ENCODE results near the gene MRPL47.

The MRPL47 gene

DNA sequence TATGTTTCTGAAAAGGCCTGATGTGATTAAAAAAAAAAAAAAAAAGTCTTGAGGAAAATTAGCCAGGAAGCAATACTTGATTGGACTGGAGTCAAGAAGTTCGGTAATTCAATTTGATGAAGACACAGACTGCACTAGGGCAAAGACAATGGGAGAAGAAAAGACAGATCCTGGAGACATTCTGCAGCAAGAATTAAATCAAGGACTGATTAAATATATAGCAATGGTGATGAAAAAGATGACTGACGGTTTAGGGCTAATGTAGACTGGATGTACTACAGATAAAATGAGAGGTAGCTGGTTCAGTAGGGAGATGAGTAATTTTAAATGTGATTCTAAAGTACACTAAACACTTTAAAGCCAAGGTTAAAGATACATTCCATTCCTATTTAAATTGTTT is 13.8 kb downstream of the MRPL47 start:
- no peak for DNase-seq

DNA sequence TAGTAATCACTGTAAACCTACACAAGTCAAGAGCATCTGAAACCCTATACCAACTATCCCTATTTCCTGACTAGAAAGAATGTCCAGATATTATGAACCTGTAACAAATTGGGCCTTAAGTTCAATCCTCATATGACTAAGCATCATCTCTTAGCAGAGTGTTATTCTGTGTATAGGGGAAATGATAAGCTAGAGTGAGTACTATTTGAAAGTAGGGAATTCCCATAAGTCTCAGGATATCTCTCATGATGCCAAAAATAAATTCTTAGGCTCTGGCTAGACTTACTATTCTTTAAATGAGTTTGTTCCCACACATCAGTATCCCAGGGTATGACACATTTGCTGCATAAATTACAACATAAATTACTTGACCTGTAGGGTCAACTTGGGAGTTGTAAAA is 15.3 kb downstream of the MRPL47 start:
- DNase-seq: no peak

DNA sequence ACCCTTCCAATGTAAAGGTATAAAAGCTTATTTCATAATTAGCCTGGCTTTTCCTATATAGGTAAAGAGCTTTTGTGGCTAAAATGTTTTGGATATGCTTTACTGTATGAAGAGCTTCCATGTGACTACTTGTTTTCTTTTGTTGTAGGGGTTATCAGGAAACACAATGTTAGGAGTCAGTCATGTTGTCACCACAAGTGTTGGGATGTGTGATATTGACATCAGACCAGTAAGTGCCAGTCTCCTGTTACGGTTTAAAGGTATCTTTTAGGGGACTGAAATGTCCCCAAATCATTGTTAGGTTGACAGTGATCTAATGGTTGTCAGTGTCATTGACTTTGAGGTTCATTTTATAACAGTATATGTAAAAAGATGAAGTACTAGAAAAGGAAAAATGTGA is 23.4 kb downstream of the MRPL47 start:
- DNase-seq: no peak

DNA sequence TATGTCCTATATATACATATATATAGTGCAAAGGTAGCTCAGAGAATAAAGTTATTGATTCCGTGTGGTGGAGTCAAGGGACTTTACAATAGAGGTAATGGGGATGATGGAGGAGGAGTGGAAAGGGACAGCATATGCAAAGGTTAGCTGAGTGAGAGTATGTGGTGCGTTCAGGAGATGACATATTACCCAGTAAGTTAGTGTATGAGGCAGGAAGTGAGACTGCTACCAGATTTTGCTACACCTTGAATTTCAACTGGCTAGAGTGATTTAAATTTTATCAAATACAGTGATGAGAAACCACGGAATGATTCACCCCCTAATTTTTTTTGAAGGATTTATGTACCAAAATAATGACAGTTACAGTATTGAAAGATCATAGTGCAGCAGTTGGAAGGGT is 38.9 kb downstream of the MRPL47 start:
- no peak for DNase-seq

DNA sequence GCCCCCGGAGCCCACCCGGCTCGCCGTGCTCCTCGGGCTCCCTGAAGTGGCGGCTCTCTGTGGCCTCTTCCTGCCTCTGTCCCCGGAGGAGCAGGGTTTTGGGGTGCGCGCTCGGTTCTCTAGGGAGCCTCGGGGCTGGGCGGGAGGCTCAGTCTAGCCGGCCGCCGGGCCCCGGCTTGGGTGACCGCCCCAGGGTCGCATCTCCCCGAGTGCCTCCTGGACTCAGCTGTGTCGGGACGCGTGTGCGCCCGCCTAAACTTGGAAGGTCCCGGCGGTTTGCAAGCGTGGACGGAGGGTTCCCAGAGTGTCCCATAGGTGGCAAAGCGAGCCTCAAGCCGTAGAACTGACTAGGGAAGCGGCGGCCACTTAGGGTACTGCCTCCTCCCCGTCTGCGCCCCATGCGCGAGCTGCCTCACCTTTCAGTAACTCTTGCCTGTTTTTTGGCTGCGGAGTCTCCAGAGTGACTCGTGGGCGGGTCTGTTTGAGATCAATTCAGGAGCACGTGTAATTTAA is 41.1 kb downstream of the MRPL47 start:
- DNase-seq: peak; percentile 63

DNA sequence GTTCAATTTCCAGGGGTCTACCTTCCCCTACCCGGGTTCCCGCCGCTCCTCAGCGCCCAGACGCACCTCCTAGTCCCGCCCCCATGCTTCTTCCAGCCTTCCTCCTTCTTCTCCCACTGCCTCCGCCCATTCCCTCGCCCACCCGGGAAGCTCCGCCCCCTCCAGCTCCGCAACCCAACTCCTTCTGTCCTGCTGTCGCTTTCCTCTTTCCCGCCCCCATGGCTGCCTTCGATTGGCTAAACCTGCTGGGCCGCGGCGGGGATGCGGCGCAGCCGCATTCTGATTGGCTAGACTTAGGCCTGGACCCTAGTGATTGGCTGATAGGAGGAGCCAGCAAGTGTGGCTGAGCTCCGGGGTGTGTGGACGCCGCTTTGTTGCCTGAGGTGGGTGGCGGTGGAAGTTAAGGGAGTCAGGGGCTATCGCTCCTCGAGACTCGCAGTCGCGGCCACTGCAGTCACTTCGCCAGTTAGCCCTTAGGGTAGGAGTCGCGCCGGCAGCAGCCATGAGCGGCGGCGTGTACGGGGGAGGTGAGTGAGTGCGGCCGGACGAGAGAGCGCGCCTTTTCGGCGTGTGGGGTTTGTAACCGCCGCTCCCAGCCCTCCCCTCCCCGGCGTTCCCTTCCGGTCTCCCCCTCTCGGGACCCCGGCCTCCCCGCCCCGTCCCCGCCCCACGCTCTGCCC is 41.7 kb downstream of the MRPL47 start, which contains the start of gene ACTL6A:
Gene ACTL6A (plus strand): TSS at position 336 of the 680 bp plus-strand sequence. CDS start 167 bp downstream, at position 503.
- DNase-seq: peak; percentile 99

DNA sequence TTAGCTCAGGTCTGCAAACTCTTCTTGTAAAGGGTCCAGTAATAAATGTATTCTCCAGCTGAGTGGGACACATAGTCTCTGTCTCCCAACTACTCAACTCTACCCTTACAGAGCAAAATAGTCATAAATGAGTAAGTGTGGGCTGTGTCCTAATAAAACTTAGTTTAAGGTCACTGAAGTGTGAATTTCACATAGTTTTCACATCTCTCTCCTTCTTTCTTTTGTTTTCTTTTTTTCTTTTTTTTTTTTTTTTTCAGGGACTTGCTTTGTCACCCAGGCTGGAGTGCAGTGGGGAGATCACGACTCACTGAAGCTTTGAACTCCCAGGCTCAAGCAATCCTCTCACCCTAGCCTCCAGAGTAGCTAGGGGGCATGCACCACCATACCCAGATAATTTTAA is 43.6 kb downstream of the MRPL47 start:
- no peak for DNase-seq

DNA sequence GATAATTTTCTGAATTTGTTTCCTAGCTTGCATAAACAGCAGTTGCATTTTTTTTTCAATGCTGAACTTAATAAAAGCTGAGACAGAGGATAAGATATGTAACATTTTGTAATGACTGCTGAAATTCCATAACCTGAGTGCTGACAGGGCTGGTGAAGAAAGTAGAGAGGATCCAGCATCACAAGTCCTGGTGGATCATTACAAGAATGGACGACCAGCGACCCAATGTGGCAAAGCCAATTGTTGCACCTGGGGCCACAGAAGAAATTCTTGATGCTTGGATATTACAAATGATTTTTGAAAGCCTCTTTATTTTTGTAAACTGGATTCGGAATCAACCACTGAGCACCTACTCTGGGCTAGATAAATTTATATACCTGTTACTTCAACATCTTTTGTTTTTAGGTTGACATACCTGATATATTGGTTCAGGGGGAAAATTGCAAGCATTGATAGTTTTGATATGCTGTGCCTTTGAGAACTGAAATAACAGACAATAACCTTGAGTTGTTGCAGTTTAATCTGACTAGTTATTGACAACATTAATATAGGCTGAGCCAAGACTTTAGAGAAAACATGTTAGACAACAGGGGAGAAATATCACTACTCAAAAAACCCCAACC is 45.6 kb downstream of the MRPL47 start:
- DNase-seq: peak; percentile 48

DNA sequence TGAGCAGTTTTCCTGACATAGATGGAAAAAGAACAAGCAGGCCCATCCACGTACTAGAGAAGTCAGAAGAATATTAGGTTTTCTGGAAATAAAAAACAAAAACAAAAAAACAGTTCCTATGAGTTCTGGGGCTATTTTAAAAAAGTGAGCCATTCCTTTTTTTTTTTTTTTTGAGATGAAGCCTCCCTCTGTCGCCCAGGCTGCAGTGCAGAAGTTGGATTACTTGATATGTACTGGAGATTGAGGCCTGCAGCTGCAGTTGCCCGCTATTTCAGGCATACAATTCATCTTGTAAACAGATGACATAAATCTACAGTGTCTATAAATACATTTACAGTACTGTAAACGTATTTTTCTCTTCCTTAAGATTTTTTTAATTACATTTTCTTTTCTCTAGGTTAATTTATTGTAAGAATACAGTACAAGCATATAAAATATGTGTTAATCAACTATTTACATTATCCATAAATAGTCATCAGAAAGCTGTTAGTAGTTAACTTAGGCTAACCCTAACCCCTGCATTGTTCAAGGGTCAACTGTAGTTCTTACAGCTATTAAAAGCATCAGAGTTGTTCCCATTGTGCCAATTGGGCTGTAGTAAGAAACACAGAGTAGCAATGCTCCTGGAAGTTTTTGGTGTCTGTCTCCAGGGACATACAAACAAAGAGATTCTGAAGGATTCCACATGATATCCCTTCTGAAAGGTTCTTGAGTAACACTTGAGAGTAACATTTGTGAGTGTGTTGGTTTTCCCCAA is 52.9 kb downstream of the MRPL47 start:
- no peak for DNase-seq

DNA sequence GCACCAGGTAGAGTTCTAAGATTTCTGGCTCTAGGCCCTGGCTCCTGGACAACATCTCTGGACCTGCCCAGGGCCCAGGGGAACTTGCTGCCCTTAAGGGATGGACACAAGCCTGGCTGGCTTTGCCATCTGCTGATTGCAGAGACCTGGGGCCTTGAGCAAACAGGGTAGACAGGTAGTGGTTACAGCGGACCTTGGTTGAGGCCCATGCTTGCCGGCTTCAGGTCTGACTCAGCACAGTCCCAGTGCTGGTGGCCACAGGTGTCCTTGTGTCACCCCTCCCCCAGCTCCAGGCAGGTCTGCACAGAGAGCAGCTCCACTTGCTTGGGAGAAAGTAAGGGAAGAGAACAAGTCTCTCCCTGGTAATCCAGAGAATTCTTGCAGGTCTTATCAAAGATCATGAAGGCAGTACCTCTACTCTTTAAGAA is 57.6 kb downstream of the MRPL47 start:
- no peak for DNase-seq

DNA sequence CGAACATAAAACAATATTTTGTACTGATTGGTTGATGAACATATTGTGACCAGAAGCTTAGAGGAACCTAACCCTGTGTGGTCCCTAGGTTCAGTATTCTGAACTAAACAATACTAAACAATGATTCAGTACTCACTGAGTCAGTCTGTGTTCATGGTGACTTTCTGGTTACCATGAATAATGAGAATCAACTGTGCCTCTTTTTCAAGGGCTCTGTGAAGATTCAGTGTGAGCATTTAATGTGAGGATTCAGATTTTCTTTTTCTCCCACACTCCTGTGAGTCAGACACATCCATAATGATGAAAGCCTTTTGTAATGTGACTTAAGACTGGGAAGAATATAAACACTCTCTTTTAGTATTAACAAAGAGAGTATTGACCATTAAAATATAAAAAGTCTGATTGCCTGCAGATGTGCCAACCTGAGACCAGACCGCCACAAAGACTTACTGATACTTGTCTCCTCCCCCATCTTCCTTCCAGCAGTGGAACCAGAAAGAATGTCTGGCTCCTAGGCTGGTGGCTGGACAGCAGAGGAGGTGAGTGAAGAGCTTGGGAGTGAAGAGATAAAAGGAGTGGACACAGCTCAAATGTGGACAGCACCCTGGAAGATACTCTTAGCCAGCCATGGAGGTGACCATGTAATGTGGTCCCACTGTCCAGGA is 59.3 kb downstream of the MRPL47 start:
- DNase-seq: no peak

DNA sequence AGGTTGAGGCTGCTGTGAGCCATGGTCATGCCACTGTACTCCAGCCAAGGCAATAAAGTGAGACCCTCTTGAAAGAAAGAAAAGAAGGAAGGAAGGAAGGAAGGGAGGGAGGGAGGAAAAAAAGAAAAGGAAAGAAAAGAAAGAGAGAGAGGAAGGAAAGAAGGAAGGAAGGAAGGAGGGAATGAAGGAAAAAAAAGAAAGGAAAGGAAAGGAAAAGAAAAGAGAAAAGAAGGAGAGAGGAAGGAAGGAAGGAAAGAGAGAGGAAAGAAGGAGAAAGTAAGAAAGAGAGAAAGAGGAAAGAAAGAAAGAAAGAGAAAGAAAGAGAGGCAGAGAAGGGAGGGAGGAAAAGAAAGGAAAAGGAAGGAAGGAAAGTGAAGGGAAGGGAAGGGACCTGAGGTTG is 62.1 kb downstream of the MRPL47 start:
- no peak for DNase-seq

DNA sequence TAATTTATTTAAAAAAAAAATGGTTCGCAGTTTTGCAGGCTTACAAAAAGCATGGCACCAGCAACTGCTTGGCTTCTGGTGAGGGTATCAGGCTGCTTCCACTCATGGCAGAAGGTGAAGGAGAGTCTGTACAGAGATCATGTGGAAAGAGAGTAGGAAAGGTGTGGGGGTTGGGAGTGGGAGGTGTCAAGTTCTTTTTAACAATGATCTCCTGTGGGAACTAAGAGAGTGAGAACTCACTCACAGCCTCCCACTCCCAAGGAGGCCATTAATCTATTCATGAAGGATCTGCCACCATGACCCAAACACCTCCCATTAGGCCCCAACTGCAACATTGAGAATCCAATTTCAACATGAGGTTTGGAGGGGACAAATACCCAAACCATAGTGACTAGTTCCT is 62.8 kb downstream of the MRPL47 start:
- DNase-seq: no peak

DNA sequence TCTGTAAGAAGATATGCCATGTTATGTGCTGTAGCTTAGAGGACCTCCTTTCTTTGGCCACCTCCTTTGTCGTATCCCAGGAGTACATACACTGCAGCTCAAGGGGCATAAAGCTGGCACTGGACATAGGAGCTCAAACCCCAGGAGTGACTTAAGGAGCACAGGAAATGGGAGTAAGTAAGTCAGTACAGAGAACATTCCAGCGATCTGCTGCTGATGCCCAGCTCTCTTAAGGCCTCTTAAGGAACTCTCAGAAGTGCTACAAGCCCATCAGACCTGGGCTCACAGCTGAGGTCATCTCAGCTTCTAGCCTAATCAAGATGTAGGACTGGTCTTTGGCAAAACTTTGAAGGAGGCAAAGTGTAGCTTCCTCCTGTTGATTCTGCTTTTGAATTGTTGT is 63.3 kb downstream of the MRPL47 start:
- no peak for DNase-seq

Data from amniotic stem cell (primary cell).